Measurements from ENCODE around the gene PTPRE. TPM values are rescaled to one million over a fixed set of nuclear protein-coding genes. Genes with fewer than 3 reads are reported as not detected.
"Not testable (repeated sequence)": the region's sequence is repeated elsewhere in the genome, so short reads cannot be mapped to it uniquely, and the experiment has no call there.

Gene PTPRE
- total RNA-seq, 2 donors from 2014 or later: 23.7 to 31.3 TPM

GRCh38 chr10:128086003-128086863 is 179.3 kb downstream of the PTPRE start:
- H3K9me3 Mint-ChIP-seq: no peaks in the 10 kb centered on the region
- peaks cover 2 to 3% of the 10 kb centered on the region in 2 donors for H3K36me3 Mint-ChIP-seq (ENCODE audit: insufficient read depth in 2 of 2)
- ATAC-seq (replicated peaks in 1 of 2) (peak in 1 of 2 donors; percentile 8), DNase-seq (no peak)
- H3K27me3 Mint-ChIP-seq (ENCODE audit: low read depth): no peaks in the 10 kb centered on the region
- no peak overlapping the region for H3K4me3 Mint-ChIP-seq
- H3K4me1 Mint-ChIP-seq (ENCODE audit: low read depth): peaks cover 8% of the 10 kb centered on the region
- H3K27ac Mint-ChIP-seq: no peak overlapping the region

- H3K4me1 Mint-ChIP-seq (ENCODE audit: low read depth): peaks cover 8% of the 10 kb centered on the region
- no peaks in the 10 kb centered on the region for H3K27me3 Mint-ChIP-seq (ENCODE audit: low read depth)
- no peaks in the 10 kb centered on the region for H3K9me3 Mint-ChIP-seq
- H3K4me3 Mint-ChIP-seq: no peak overlapping the region
- H3K36me3 Mint-ChIP-seq (ENCODE audit: insufficient read depth in 2 of 2): peaks cover 2 to 3% of the 10 kb centered on the region in 2 donors
- ATAC-seq (replicated peaks in 1 of 2): peak; percentile 9 to 21
- H3K27ac Mint-ChIP-seq: no peak overlapping the region
- no peak for DNase-seq
Measured at GRCh38 chr10:128087146-128087883, 180.4 kb downstream of the PTPRE start.

- DNase-seq (no peak), ATAC-seq (replicated peaks in 1 of 2) (peak; percentile 30 to 35)
- no peak overlapping the region for H3K4me3 Mint-ChIP-seq
- H3K36me3 Mint-ChIP-seq (ENCODE audit: insufficient read depth in 2 of 2): peaks cover 2 to 3% of the 10 kb centered on the region in 2 donors
- peak overlapping the region; percentile 24 for H3K27ac Mint-ChIP-seq
- H3K4me1 Mint-ChIP-seq (ENCODE audit: low read depth): peaks cover 8% of the 10 kb centered on the region
- no peaks in the 10 kb centered on the region for H3K9me3 Mint-ChIP-seq
- H3K27me3 Mint-ChIP-seq (ENCODE audit: low read depth): no peaks in the 10 kb centered on the region
Measured at GRCh38 chr10:128087884-128088709, 181.2 kb downstream of the PTPRE start.

- ATAC-seq (replicated peaks in 1 of 2) (no peak), DNase-seq (no peak)
- Mint-ChIP-seq H3K36me3 (ENCODE audit: insufficient read depth in 2 of 2) (peaks cover 0 to 2% of the 10 kb centered on the region in 2 donors), H3K4me1 (ENCODE audit: low read depth) (peaks cover 27% of the 10 kb centered on the region), H3K27ac (no peak overlapping the region), H3K27me3 (ENCODE audit: low read depth) (no peaks in the 10 kb centered on the region), H3K4me3 (no peak overlapping the region), H3K9me3 (no peaks in the 10 kb centered on the region)
Measured at GRCh38 chr10:128091636-128092210, 184.8 kb downstream of the PTPRE start.

GRCh38 chr10:128092454-128092853 is 185.6 kb downstream of the PTPRE start:
- Mint-ChIP-seq H3K4me1 (ENCODE audit: low read depth) (peaks cover 32% of the 10 kb centered on the region), H3K27ac (no peak overlapping the region), H3K4me3 (no peak overlapping the region), H3K9me3 (no peaks in the 10 kb centered on the region), H3K27me3 (ENCODE audit: low read depth) (no peaks in the 10 kb centered on the region), H3K36me3 (ENCODE audit: insufficient read depth in 2 of 2) (peaks cover 0 to 6% of the 10 kb centered on the region in 2 donors)
- ATAC-seq (replicated peaks in 1 of 2) (no peak), DNase-seq (no peak)

- DNase-seq; H3K4me3 Mint-ChIP-seq; ATAC-seq (replicated peaks in 1 of 2); H3K27me3 Mint-ChIP-seq (ENCODE audit: low read depth); H3K9me3 Mint-ChIP-seq; H3K27ac Mint-ChIP-seq: not testable (repeated sequence)
- peaks cover 37% of the 10 kb centered on the region for H3K4me1 Mint-ChIP-seq (ENCODE audit: low read depth)
- peaks cover 2 to 16% of the 10 kb centered on the region in 2 donors for H3K36me3 Mint-ChIP-seq (ENCODE audit: insufficient read depth in 2 of 2)
Measured at GRCh38 chr10:128094596-128094995, 187.7 kb downstream of the PTPRE start.

GRCh38 chr10:128095027-128095752 is 188.3 kb downstream of the PTPRE start:
- H3K4me3 Mint-ChIP-seq: peak overlapping the region; percentile 57 to 70
- peaks cover 43% of the 10 kb centered on the region for H3K4me1 Mint-ChIP-seq (ENCODE audit: low read depth)
- H3K27ac Mint-ChIP-seq: peak overlapping the region; percentile 19
- ATAC-seq (replicated peaks in 1 of 2): peak; percentile 69 to 81
- no peaks in the 10 kb centered on the region for H3K9me3 Mint-ChIP-seq
- peak; percentile 47 to 50 for DNase-seq
- peaks cover 2 to 20% of the 10 kb centered on the region in 2 donors for H3K36me3 Mint-ChIP-seq (ENCODE audit: insufficient read depth in 2 of 2)
- H3K27me3 Mint-ChIP-seq (ENCODE audit: low read depth): no peaks in the 10 kb centered on the region

- no peaks in the 10 kb centered on the region for H3K9me3 Mint-ChIP-seq
- peak overlapping the region; percentile 74 for H3K27ac Mint-ChIP-seq
- peak; percentile 46 to 48 for DNase-seq
- peak; percentile 60 to 68 for ATAC-seq (replicated peaks in 1 of 2)
- H3K4me1 Mint-ChIP-seq (ENCODE audit: low read depth): peaks cover 44% of the 10 kb centered on the region
- peak overlapping the region; percentile 57 to 70 for H3K4me3 Mint-ChIP-seq
- no peaks in the 10 kb centered on the region for H3K27me3 Mint-ChIP-seq (ENCODE audit: low read depth)
- peaks cover 2 to 24% of the 10 kb centered on the region in 2 donors for H3K36me3 Mint-ChIP-seq (ENCODE audit: insufficient read depth in 2 of 2)
Measured at GRCh38 chr10:128095753-128096469, 189.0 kb downstream of the PTPRE start.

GRCh38 chr10:128096486-128097199 is 189.7 kb downstream of the PTPRE start:
- ATAC-seq (replicated peaks in 1 of 2): no peak
- Mint-ChIP-seq H3K4me1 (ENCODE audit: low read depth) (peaks cover 49% of the 10 kb centered on the region), H3K27me3 (ENCODE audit: low read depth) (no peaks in the 10 kb centered on the region), H3K27ac (peak overlapping the region; percentile 74), H3K4me3 (peak overlapping the region; percentile 57 to 70), H3K9me3 (no peaks in the 10 kb centered on the region), H3K36me3 (ENCODE audit: insufficient read depth in 2 of 2) (peaks cover 5 to 32% of the 10 kb centered on the region in 2 donors)
- DNase-seq: no peak

GRCh38 chr10:128097783-128098182 is 190.9 kb downstream of the PTPRE start:
- ATAC-seq (replicated peaks in 1 of 2) (no peak), DNase-seq (no peak)
- Mint-ChIP-seq H3K4me3 (no peak overlapping the region), H3K36me3 (ENCODE audit: insufficient read depth in 2 of 2) (peaks cover 5 to 39% of the 10 kb centered on the region in 2 donors), H3K9me3 (no peaks in the 10 kb centered on the region), H3K4me1 (ENCODE audit: low read depth) (peaks cover 49% of the 10 kb centered on the region), H3K27me3 (ENCODE audit: low read depth) (no peaks in the 10 kb centered on the region), H3K27ac (no peak overlapping the region)

GRCh38 chr10:128098631-128099030 is 191.7 kb downstream of the PTPRE start:
- H3K27me3 Mint-ChIP-seq (ENCODE audit: low read depth): no peaks in the 10 kb centered on the region
- H3K4me1 Mint-ChIP-seq (ENCODE audit: low read depth): peaks cover 49% of the 10 kb centered on the region
- peaks cover 5 to 47% of the 10 kb centered on the region in 2 donors for H3K36me3 Mint-ChIP-seq (ENCODE audit: insufficient read depth in 2 of 2)
- no peaks in the 10 kb centered on the region for H3K9me3 Mint-ChIP-seq
- no peak for DNase-seq
- no peak overlapping the region for H3K4me3 Mint-ChIP-seq
- ATAC-seq (replicated peaks in 1 of 2): no peak
- no peak overlapping the region for H3K27ac Mint-ChIP-seq
